Activated naive CD4-positive, alpha-beta T cell treated with anti-CD3 and anti-CD28 coated beads, Interleukin-2, amount 50 U/mL, for 16 hours (primary cell): ENCODE data around the gene OR2T11.
"Not testable (repeated sequence)": the region's sequence is repeated elsewhere in the genome, so short reads cannot be mapped to it uniquely, and the experiment has no call there.

Experiments used
- DNase-seq: peaks from one replicate; pipeline ENCODE4 v3.0.0-alpha.2; 2020

Gene OR2T11, protein sequence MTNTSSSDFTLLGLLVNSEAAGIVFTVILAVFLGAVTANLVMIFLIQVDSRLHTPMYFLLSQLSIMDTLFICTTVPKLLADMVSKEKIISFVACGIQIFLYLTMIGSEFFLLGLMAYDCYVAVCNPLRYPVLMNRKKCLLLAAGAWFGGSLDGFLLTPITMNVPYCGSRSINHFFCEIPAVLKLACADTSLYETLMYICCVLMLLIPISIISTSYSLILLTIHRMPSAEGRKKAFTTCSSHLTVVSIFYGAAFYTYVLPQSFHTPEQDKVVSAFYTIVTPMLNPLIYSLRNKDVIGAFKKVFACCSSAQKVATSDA

DNA sequence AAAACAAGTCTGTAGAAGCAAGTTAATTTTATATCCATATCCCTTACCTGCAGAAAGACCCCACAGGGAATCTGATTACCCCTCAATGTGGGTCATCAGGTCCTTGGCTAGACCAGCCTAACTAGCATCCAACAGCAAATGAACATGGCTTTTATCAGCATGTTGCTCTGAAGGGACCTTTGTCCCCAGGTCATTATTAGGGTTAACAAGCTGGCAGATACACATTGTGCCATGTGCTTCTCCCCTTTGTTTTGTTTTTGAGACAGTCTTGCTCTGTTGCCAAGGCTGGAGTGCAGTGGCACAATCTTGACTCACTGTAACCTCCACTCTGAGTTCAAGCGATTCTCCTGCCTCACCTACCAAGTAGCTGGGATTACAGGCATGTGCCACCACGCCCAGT is at the start of gene OR2T11:
OR2T11 (minus strand) TSS at position 101 of the 400 bp plus-strand sequence. CDS start 7,963 bp downstream, outside the sequence.
- DNase-seq: not testable (repeated sequence)

DNA sequence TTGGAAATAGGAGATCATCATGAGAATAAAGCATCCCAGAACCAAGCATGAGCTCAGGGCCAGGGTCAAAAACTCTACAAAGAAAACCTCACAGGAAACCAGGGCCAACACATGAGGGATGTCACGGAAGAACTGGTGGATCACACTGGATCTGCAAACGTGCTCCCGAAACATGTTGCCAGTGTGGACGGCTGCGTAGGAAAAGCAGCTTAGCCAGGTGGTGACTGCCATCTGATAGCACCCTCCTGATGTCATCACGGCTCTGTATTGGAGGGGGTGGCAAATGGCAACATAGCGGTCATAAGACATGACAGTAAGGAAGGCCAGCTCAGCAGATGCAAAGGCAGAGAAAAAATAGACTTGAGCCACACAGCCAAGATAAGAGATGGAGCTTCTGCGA is 46.8 kb upstream of the OR2T11 start:
- no peak for DNase-seq

DNA sequence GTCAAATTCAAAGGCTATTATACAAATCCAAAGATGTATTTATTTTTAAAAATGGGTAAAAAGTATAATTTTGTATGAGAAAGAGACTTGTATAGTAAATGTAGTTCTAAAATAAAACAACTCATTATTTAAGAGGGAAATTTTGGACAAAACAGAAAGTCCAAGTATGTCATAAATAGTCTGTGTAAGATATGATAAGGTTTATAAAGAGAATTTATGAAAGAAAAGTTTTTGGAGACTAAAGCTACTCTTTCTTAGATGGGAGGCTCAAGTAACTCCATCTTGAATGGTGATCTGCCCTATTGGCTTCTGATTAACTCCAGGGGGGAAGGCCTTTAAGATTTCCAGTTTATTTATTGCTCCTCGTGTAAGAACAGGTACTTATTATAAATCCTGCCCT is 35.1 kb upstream of the OR2T11 start:
- no peak for DNase-seq

DNA sequence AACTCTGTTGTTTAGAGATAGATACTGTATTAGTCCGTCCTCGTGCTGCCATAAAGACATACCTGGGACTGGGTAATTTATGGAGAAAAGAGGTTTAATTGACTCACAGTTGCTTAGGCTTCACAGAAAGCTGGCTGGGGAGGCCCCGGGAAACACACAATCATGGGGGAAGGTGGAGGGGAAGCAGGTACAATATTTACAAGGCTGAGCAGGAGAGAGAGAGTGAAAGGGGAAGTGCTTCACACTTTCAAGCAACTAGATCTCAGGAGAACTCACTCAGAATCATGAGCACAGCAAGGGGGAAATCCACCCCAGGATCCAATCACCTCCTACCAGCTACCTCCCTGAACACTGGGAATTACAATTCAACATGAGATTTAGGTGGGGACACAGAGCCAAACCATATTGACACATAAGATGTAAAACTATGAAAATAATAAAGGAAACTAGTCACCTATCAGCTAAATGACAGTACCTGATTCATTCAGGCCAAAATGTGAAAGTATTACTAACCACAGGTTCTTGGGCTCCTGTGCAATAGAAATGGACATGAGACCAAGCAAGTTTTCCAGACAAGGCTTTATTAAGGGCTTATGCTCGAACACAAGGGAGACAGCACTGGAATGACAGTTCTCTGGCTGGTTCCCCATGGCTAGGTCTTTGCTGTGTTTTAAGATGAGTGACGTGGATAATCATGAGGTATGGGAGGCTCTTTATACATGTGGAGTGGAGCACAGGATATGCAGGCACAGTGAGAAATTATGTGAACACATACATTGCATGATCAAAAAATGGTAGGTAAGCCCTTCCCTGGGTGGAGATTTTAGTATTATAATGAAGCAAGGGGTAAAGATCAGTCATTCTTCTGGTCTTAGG is 28.8 kb upstream of the OR2T11 start:
- DNase-seq: not testable (repeated sequence)

DNA sequence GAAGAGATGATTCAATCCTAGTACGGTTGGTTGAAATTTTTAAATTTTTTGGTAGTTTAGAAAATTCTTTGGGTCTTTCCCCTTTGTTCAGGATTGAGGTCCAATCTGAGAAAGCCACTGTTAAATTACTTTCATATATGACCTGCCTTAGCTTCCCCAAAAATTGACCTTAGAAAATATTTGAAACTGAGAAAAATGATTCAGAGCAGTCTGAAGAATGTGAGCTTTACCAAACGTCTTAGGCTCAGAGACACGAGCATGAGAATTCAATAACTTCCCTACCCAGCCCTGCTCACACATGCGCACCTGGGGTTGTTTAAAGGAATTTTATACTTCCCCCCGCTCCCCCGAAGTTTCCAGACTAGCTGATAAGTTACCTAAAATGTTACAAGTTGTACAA is 21.9 kb upstream of the OR2T11 start:
- DNase-seq: not testable (repeated sequence)

DNA sequence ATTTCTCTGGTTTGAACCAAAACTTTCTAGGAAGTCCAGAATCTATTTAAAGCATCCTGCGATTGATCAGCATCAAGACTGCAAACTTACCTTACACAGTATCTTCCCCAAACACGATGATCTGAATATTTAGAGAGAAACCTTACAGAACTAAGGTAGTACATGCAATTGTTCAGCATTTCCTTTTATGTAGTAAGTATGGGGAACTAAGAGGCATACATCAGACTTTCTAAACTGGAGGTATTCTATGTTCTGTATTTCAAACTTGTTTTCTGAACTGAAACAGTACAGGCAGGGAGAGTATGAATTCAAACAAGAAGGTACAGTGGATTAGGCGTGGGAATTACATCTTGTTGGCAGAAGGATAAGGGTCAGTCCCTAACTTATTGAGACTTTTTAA is 20.5 kb upstream of the OR2T11 start, which contains the start of gene OR2T27:
OR2T27 (minus strand) TSS at position 175 of the 400 bp plus-strand sequence. CDS start 4,644 bp downstream, outside the sequence.
- not testable (repeated sequence) for DNase-seq

DNA sequence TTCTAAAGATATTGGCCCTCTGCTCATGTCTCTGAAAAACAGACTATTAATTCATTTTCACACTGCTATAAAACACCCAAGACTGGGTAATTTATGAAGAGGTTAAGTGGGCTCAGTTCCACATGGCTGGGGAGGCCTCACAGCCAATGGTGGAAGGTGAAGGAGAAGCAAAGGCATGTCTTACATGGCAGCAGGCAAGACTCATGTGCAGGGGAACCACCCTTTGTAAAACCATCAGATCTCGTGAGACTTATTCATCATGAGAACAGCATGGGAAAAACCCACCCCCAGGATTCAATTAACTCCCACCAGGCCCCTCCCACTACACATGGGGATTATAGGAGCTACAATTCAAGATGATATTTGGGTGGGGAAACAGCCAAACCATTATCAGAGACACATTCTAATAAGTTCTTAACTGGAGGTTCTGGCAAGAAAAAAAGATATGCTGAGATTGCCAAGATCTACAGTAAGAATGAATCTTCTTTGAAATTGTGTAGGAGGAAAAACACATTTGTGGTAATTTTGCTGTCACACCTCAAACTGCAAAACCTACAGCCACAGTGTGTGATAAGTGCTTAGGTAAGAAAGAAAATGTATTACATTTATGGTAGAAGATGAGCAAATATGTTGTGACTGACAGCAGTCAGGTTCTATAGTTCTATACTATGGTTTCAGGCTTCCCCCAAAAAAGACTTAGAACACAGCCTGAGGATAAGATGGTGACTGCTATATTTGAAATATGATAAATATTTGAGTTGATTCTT is 14.1 kb upstream of the OR2T11 start:
- DNase-seq: not testable (repeated sequence)

DNA sequence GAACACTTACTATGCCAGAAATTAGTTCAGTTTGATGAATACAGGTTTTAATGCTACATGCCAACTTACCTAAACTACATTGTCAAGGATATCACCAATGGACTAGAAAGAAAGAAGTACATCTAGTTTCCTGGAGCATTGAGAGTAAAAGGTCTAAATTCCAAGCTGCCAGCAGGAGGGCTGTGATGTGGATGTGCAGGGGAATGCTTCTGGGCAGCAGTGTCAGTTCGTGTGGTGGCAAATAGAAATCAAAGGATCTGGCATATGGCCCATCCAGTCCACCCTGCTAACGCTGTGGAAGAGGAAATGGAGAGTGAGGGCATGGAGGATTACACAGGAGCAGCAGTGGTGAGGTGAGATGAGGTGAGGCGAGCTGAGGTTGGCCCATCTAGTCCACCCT is 10.3 kb upstream of the OR2T11 start, which contains the start of gene OR2T35:
OR2T35 (minus strand) TSS at position 101 of the 400 bp plus-strand sequence. CDS start 6,020 bp downstream, outside the sequence.
- not testable (repeated sequence) for DNase-seq

DNA sequence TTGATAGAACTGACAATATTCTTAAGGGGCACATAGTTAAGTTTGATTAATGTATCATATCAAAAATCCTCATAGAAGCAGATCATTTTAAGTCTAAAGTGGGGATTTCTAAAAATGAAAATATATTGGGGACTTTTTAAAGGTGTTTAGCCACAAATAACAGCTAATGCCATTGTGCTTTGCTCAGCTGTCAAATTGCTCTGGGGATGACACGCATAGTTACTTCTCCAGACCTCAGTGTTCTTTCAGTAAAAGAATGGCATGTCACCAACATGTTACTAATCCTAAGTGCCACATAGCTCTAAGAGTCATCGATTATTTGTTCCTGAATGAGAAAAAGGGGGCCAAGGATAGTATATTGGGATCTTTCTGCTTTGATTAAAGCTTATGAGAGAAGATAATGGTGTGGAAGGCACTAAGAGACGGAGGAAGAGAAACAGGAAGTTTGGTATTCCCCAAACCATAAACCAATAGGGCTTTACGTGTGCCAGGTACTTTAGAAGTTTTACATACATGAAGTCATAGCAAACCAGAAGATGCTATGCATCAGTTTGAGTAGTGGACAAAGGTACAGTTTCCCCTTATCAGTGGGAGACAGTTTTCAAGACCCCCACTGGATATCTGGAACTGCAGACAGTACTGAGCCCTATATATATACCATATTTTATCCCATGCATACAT is 8.2 kb upstream of the OR2T11 start:
- DNase-seq: not testable (repeated sequence)

DNA sequence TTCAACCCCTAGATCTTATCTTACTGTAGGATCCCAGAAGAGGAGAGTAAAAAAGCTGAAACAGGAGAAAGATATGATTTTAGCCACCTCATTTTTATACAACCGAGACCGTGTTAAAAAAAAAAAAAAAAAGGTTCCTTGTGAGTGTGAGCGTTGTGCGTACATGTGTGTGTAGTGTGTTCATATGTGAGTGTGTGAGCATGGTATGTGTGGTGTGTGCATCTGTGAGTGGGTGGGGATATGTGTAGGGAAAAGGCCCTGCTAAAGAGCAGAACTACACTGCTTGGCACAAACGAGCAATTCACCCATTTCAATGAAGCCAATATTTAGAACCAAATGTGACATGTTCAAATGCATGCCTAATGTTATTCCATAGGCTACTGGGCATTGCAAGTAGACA is 6.7 kb upstream of the OR2T11 start:
- not testable (repeated sequence) for DNase-seq

DNA sequence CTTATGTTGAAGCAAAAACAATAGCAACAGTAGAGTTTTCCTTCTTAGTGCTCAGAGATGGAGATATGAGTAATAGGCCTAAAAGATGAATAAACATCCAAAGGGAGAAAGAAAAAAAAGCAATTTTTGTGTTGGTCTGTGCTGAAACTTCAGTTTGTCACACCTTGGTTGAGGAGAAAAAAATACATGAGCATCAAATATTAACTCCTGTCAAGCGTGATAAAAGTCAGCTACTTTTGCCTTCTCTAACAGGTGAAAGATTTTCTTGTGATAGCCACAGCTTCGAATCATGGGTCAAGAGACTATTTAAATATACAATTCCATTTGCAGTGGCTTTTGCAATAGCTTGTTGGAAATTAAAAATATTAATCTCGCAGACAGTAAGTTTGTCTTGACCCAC is 6.0 kb upstream of the OR2T11 start:
- DNase-seq: not testable (repeated sequence)

DNA sequence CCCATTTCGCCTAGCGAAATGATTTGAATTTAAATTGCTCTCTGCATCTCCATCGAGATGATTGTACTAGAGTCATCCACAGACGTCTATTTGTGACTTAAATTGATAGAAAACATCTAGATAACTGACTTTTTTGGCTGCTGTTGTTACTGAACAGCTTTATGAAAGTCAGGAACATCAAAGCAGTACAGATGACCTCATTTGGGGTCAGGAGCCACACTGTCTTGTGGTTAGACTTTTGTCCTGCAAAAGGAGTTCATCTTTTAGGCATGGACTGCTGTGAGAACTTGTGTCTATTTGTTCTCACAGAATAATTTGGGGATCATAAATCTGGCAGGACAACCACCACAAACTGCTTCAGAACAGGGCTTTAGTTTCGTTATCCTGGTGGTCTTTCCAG is 4.8 kb upstream of the OR2T11 start:
- not testable (repeated sequence) for DNase-seq

DNA sequence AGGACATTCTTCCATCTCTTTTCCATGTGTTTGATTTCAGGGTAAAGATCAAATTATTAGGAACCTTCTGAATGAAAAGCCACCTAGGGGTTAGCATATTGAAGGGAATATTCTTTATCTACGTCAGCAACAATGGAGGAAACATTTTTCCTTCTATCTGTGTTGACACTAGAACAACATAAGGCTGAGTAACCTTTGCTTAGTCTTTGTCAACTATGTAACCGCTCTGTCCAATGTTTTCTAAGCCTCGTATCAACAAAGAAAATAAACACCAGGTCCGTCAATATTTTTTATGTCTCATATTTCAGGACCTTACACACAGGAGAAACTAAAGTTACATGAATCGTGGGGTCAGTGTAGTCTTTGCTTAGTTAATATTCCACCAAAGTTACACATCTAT is 1.7 kb upstream of the OR2T11 start:
- DNase-seq: not testable (repeated sequence)

DNA sequence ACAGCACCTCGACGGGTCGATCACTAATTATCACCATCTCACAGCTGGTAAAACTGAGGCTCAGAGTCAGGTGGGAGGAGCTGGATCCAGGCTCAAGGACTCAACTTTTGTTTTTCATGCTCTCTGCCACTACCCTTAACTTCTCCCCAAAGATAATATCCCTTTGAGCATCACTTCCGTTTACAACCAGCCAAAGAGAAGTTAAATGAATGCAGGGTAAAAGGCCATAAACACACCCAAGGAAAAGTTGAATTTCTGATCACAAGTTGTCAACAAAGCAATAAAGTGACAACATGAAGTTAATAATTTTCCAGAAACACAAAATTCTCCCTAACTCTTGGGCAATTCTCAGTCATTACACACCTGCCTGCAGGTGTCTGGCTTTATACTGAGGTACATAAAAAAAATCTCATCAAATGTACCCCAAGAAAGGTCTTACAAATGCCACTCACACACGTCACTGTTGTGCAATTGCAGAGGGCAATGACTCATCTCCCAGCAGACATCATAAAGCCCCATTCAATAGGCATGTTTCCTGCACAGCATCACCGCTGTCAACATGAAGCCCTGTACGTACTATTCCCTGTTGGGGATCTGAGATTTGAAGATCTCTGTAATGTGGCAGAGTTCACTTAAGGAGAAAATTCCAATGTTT is 3.4 kb downstream of the OR2T11 start:
- DNase-seq: no peak

DNA sequence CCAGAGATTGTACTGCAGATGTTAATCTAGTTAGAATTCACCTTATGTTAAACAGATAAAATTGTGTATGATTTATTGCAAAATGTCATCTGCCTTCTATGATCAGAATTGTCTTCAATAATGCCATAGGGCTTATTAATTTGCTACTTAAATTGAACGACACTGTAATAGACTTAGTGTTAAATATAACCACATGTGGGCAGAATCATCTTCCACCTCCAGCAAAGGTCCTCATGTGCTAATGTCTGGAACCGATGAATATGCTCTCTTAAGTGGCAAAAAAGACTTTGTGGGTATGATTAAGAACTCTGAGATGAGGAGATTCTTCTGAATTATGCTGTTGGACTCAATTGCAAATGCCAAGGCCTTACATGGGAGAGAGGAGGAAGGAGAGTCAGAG is 4.3 kb downstream of the OR2T11 start:
- DNase-seq: no peak

DNA sequence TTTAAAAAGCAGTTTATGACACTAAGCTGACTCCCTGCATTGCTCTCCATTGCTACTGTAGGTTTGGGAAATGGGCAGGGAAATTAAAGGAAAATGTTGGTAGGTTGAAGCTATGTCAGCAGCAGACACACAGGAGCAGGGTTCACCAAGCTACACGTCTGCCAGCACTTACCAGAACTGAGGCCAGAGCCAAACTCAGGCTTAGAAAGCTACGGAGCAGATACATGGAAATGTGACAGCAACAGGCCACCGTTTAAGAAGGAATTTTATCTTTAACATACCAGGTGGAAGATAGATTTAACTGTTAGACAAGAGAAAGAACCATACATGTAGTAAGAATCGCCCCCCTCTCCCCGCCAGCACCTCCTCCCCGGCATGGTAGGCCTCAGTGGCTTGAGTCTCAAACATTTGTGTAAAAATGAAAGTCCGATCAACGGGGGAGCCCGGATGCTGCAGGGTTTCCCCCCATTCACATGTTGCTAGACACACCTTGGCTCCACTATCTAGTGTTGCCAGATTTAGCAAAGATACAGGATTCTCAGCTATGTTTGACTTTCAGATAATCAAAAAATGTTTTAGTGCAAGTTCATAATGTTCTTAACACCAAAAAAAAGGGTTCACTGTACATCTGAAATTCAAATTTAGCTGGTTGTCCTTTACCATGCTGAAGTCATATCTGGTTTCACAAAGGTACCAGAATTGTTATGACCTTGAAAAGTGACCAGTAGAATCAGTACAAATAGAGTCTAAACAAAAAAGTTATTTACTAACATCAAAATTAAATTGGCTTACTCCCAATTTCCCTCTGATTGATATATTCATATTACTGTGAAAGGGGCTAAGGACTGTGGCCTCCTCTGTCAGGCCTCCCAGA is 6.7 kb downstream of the OR2T11 start:
- DNase-seq: no peak

DNA sequence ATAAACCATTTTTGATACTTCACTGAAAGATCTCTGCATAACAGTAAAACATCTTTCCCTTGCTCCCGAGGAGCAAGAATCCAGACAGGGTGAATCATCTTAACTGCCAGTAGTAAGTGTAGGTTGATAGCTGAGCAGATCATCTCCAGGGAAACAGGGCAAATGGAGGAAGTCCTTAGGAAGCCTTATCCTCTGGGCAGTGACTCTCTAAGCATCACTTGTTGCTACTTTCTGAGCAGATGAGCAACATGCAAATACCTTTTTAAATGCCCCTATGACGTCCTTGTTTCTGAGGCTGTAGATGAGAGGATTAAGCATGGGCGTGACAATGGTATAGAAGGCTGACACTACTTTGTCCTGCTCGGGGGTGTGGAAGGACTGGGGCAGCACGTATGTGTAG is 8.9 kb downstream of the OR2T11 start:
- no peak for DNase-seq

DNA sequence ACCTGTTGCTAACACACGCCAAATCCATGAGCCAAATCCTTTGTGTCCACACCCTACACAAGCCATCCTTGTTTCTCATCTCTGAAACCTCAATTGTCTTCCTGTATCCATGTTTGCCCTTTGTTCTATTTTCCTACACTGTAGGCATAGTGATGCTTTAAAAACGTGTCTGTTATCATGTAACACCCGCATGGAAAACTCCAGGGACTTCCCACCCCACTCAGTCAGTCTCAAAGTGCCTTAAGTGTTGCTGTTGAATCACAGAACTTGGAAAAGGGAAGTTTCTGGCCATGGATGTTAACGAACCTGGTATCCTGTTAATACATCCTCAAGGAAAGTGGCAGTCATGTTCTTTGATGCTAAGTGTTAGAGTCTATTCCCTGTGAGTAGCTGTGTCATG is 9.7 kb downstream of the OR2T11 start:
- DNase-seq: no peak

DNA sequence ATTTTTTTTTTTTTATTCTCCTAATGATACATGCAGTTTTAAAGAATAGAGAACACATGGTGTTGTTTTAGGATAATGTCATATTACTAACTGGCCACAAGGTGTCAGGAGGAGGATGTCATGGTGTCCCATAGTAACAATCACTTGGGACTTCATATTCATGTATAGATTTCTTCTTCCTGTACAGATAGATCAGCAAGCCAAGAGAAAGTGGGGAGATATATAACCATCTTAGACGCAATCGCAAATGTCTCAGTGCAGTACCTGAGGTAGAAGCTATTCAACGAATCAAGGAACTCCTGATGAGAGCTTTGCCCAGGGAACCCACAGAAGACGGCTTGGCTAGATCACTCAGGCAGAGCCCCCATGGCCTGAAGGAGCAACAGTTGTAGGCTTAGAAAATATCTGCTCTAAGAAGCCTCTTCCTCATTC is 12.3 kb downstream of the OR2T11 start:
- no peak for DNase-seq

DNA sequence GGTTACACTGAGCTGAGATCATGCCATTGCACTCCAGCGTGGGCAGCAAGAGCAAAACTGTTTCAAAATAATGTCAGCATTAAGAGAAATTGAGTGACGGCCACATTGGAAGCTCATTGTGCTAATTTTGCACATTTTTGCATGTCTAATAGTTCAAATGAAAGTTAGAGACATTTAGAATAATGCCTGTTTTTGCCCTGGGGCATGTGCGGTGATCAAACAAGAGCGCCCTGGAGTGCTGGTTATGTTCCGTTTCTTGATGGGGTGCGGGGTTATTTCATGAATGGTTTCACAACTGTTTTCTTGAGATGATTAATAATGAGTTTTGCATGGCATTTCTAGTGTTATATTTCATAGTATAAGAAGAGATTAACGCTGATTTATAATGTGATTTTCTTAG is 13.1 kb downstream of the OR2T11 start:
- no peak for DNase-seq

DNA sequence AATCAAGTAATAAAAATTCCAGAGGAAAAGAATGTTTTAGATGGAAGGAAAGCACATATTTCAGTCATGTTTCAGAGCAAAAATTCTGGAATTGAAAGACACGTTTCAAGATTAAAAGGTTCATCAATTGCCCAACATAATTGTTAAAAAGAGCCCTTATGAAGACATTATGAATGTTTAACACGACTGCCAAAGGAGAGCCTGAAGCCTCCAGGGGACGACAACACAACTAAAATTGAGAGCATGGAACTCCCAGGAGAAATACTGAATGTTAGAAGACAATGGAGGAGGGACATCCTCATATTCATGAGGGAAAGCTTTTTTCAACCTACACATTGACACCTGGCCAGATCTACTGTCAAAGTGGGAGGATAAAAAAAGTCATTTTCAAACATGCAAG is 16.0 kb downstream of the OR2T11 start:
- peak; percentile 58 for DNase-seq
